Measurements from ENCODE around the gene AUTS2. TPM values are rescaled to one million over a fixed set of nuclear protein-coding genes. Genes with fewer than 3 reads are reported as not detected.

Gene AUTS2
- total and polyA plus RNA-seq, 2 of the 8 experiments (the other 6 are each of a cell fraction or from before 2014, with no cell fraction given), result 25.9 to 101 TPM

GRCh38 chr7:69763513-69763912 lies 165.2 kb downstream of the AUTS2 start:
- Histone ChIP-seq H3K4me3 (ENCODE audit: extremely low read depth in 1 of 4, insufficient read depth in 2 of 4, low read depth in 3 of 4, low read length in 4 of 4) (no peak overlapping the region), H2BK20ac (ENCODE audit: low read length) (no peak overlapping the region), H3K56ac (replicated peaks; ENCODE audit: insufficient read length, low read depth, low read length) (no peak overlapping the region), H2BK5ac (ENCODE audit: low read depth, low read length) (no peak overlapping the region), H3K9ac (replicated peaks in 1 of 4; ENCODE audit: extremely low read depth in 1 of 4, low read depth in 3 of 4, low read length in 3 of 4) (no peak overlapping the region), H3K79me2 (ENCODE audit: control insufficient read depth in 1 of 2, insufficient read depth in 2 of 2, low read length in 2 of 2) (0 out of 4 replicates have a peak, but pooled peaks cover 0 to 3% of the 10 kb centered on the region in 2 experiments), H3K4me2 (ENCODE audit: insufficient read depth in 1 of 2, low read depth in 2 of 2, low read length in 2 of 2) (no peak overlapping the region), H4K91ac (replicated peaks; ENCODE audit: insufficient read length, low read length) (no peak overlapping the region), H3K23me2 (ENCODE audit: low read depth, low read length) (no peaks in the 10 kb centered on the region), H3K4me1 (replicated peaks in 1 of 4; ENCODE audit: control insufficient read depth in 3 of 4, insufficient read depth in 4 of 4, low read length in 3 of 4) (no peaks in the 10 kb centered on the region; a peak in 1 of 7 replicates), H4K8ac (ENCODE audit: extremely low read depth, insufficient read depth, low read length) (no peak overlapping the region), H3K4ac (replicated peaks; ENCODE audit: insufficient read length, low read depth, low read length) (no peak overlapping the region), H3K36me3 (ENCODE audit: control insufficient read depth in 2 of 4, insufficient read depth in 4 of 4, low read length in 3 of 4) (no peaks in the 10 kb centered on the region), H2BK12ac (ENCODE audit: low read depth, low read length) (no peak overlapping the region), H2BK120ac (replicated peaks; ENCODE audit: low read depth, low read length) (no peak overlapping the region), H3K27ac (ENCODE audit: low read depth, low read length) (no peak overlapping the region), H3K9me3 (ENCODE audit: insufficient read depth in 2 of 2, low read depth in 1 of 2, low read length in 1 of 2) (no peaks in the 10 kb centered on the region), H3K18ac (ENCODE audit: extremely low read depth, low read length) (no peak overlapping the region), H4K5ac (ENCODE audit: insufficient read length, low read depth, low read length) (no peak overlapping the region), H2BK15ac (ENCODE audit: low read length) (no peak overlapping the region), H3K79me1 (ENCODE audit: low read depth, low read length) (no peaks in the 10 kb centered on the region), H2AFZ (ENCODE audit: low read length) (no peak overlapping the region), H3K23ac (ENCODE audit: insufficient read length) (no peak overlapping the region), H3K14ac (ENCODE audit: insufficient read length) (no peak overlapping the region), H3K27me3 (replicated peaks in 1 of 4; ENCODE audit: control insufficient read depth in 3 of 4, extremely low read depth in 1 of 4, insufficient read depth in 3 of 4, low read length in 3 of 4) (no peaks in the 10 kb centered on the region), H4K20me1 (replicated peaks in 1 of 2; ENCODE audit: control insufficient read depth in 1 of 2, insufficient read depth in 2 of 2, low read length in 2 of 2) (no peaks in the 10 kb centered on the region), H2AK5ac (ENCODE audit: low read depth, low read length) (no peak overlapping the region)
- CTCF ChIA-PET (ENCODE audit: partially characterized antibody), result interaction anchor here (1.6 kb wide), 1 partner anchor 14 kb away, joined by 3 read pairs; no protein-coding TSS in a partner anchor
- DNase-seq (ENCODE audit: low read depth in 1 of 2, low spot score in 2 of 2), result no peak
- POLR2A ChIA-PET (ENCODE audit: partially characterized antibody), result no interaction called here
- WGBS, 2 experiments (ENCODE audit: extremely low coverage in 1 of 2, insufficient coverage in 1 of 2, insufficient read length in 1 of 2, insufficient replicate concordance in 2 of 2, low coverage in 1 of 2, low lambda C conversion rate in 2 of 2, missing lambda C conversion rate in 1 of 2), result 92% methylated on average over 3 of the region's 3 CpGs; no CpG with 5 or more reads in 1 of the 2 experiments
- no peak for FAIRE-seq
